SU-DHL-6 (cell line): ENCODE data around the gene KDM4B.

Experiments used
- H2AFZ ChIP-seq: fragments of 200-600 bp; sonication (generic); 2 replicates; pipeline ENCODE4 v1.6.1; 2014; ENCODE audit warnings: low read depth, mild to moderate bottlenecking, moderate library complexity, mixed read lengths, antibody characterized with exemption, low read length; ENCODE audit not compliant: severe bottlenecking
- H3F3A ChIP-seq: fragments of 200-600 bp; shearing (Covaris generic); 2 replicates; pipeline ENCODE4 v1.6.0; 2016; ENCODE audit warnings: antibody characterized with exemption, mild to moderate bottlenecking; ENCODE audit not compliant: insufficient read depth
- H3K27ac ChIP-seq: fragments of 200-600 bp; sonication (generic); 2 replicates; pipeline ENCODE4 v1.5.1; 2016; ENCODE audit warnings: low read depth, mild to moderate bottlenecking, low read length, moderate library complexity, mixed read lengths
- H3K27me3 ChIP-seq: fragments of 200-600 bp; sonication (generic), shearing (Covaris generic); 2 replicates; pipeline ENCODE4 v1.6.0; 2014; ENCODE audit warnings: mild to moderate bottlenecking, low read length
- H3K36me3 ChIP-seq: fragments of 200-600 bp; sonication (generic); 2 replicates; pipeline ENCODE4 v1.6.1; 2014; ENCODE audit warnings: mild to moderate bottlenecking, low read length, mixed read lengths
- H3K4me2 ChIP-seq: fragments of 300-600, 200-600 bp; shearing (Covaris generic), sonication (generic); 2 replicates; pipeline ENCODE4 v1.6.0; 2014; ENCODE audit warnings: low read length, low read depth, mild to moderate bottlenecking; ENCODE audit not compliant: poor library complexity, severe bottlenecking
- H3K4me3 ChIP-seq: fragments of 200-600 bp; sonication (generic); 2 replicates; pipeline ENCODE4 v1.5.1; 2014; ENCODE audit warnings: antibody characterized with exemption, low read length, mild to moderate bottlenecking, mixed read lengths; ENCODE audit not compliant: insufficient read depth, poor library complexity, severe bottlenecking
- H3K79me2 ChIP-seq: fragments of 200-600 bp; sonication (generic); 2 replicates; pipeline ENCODE4 v1.6.1; 2014; ENCODE audit warnings: mild to moderate bottlenecking, low read length, moderate library complexity; ENCODE audit not compliant: insufficient read depth
- H3K9ac ChIP-seq: fragments of 200-600 bp; sonication (generic); 2 replicates; pipeline ENCODE4 v1.7.0; 2014; ENCODE audit warnings: mild to moderate bottlenecking, low read length
- H3K9me2 ChIP-seq: fragments of 200-600 bp; sonication (generic); replicated peaks from 2 replicates; pipeline ENCODE4 v1.6.1; 2014; ENCODE audit warnings: low read length; ENCODE audit not compliant: insufficient read depth
- H3K9me3 ChIP-seq: fragments of 200-600 bp; sonication (generic); 2 replicates; pipeline ENCODE4 v1.6.1; 2014; ENCODE audit warnings: low read length, mixed read lengths; ENCODE audit not compliant: insufficient read depth
- H4K20me1 ChIP-seq: fragments of 200-600 bp; sonication (generic); 2 replicates; pipeline ENCODE4 v1.6.1; 2014; ENCODE audit warnings: low read depth, mild to moderate bottlenecking, antibody characterized with exemption, low read length, moderate library complexity, mixed read lengths
- EZH2phosphoT487 ChIP-seq: fragments of 200-600 bp; sonication (generic), shearing (Covaris generic); conservative IDR thresholded peaks from 2 replicates; pipeline ENCODE4 v1.6.1; 2018; ENCODE audit warnings: mild to moderate bottlenecking, antibody characterized with exemption, low read length, moderate library complexity, mixed read lengths
- TF ChIP-seq, protein P1 (sequence below): fragments of 200-600 bp; sonication (generic); IDR thresholded peaks from one replicate; pipeline ENCODE4 v1.5.1; 2017; ENCODE audit warnings: antibody characterized with exemption, mild to moderate bottlenecking, low read length, moderate library complexity; ENCODE audit not compliant: insufficient read depth, poor library complexity, severe bottlenecking

Gene KDM4B

DNA sequence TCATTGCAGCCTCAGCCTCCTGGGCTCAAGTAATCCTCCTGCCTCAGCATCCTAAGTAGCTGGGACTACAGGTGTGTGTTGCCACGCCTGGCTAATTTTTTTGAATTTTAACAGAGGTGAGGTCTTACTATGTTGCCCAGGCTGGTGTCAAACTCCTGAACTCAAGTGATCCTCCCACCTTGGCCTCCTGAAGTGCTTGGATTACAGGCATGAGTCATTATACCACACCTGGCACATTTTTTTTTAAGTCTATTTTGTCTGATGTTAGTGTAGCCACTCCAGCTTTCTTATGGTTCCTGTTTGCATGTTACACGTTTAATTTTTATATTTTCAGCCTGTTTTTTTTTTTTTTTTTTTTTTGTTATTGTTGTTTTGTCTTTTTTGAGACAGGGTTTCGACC lies 24.8 kb downstream of the KDM4B start:
- Histone ChIP-seq H4K20me1 (no peaks in the 10 kb centered on the region), H3K27ac (no peak overlapping the region), H2AFZ (no peak overlapping the region), H3K9ac (no peak overlapping the region), H3F3A (no peaks in the 10 kb centered on the region), H3K4me3 (no peak overlapping the region), H3K9me3 (no peaks in the 10 kb centered on the region), H3K4me2 (no peak overlapping the region), H3K79me2 (peaks cover 15% of the 10 kb centered on the region; the same call in 1 of the 2 replicates), H3K9me2 (no peaks in the 10 kb centered on the region), H3K36me3 (no peaks in the 10 kb centered on the region), H3K27me3 (no peaks in the 10 kb centered on the region)
- TF ChIP-seq, protein P1, sequence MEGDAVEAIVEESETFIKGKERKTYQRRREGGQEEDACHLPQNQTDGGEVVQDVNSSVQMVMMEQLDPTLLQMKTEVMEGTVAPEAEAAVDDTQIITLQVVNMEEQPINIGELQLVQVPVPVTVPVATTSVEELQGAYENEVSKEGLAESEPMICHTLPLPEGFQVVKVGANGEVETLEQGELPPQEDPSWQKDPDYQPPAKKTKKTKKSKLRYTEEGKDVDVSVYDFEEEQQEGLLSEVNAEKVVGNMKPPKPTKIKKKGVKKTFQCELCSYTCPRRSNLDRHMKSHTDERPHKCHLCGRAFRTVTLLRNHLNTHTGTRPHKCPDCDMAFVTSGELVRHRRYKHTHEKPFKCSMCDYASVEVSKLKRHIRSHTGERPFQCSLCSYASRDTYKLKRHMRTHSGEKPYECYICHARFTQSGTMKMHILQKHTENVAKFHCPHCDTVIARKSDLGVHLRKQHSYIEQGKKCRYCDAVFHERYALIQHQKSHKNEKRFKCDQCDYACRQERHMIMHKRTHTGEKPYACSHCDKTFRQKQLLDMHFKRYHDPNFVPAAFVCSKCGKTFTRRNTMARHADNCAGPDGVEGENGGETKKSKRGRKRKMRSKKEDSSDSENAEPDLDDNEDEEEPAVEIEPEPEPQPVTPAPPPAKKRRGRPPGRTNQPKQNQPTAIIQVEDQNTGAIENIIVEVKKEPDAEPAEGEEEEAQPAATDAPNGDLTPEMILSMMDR = no peak
- TF ChIP-seq EZH2phosphoT487 = no peak

DNA sequence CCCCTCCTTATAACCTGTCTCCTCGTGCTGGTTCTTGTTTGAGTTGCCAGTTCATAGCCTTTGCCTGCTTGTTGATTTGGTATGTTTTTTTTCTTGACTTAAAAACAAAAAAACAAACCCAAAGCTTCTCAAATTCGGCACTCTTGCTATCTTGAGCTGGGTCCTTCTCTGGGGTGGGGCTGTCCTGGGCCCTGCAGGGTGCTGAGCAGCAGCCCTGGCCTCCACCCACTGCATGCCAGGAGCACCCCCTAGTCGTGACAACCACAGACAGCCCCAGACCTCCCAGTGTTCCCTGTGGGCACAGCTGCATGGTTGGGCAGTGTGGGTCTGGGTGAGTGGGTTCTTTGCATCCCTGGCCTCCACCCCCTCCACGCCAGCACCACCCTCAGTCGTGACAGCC lies 27.8 kb downstream of the KDM4B start:
- Histone ChIP-seq H3K79me2 (peaks cover 15% of the 10 kb centered on the region; the same call in 1 of the 2 replicates), H3K36me3 (no peaks in the 10 kb centered on the region)

DNA sequence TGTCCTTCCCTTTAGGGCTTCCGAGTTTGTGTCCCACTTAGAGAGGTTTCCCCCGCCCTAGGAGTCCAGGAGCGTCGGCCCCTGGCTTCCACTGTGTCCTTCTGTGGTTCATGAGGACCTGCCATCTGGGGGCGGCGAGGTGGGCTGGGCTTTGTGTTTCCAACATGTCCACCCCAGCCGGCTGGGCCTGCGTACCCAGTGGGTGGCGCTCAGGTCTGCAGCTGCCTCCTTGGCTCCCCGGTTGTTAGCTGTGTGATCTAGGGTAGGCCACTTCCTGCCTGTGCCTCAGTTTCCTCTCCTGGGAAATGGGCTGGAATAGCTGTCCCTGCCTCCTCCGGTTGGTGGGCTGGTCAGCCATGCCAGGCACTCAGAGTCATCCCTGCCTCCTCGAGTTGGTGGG lies 28.4 kb downstream of the KDM4B start:
- H3K4me3 ChIP-seq = no peak overlapping the region
- no peaks in the 10 kb centered on the region for H3F3A ChIP-seq
- H3K36me3 ChIP-seq = no peaks in the 10 kb centered on the region
- H4K20me1 ChIP-seq = no peaks in the 10 kb centered on the region; the same call in 1 of the 2 replicates
- H3K4me2 ChIP-seq = no peak overlapping the region
- no peak overlapping the region for H3K9ac ChIP-seq
- peaks cover 14% of the 10 kb centered on the region; the same call in 1 of the 2 replicates for H3K79me2 ChIP-seq
- no peak overlapping the region for H3K27ac ChIP-seq
- no peaks in the 10 kb centered on the region for H3K27me3 ChIP-seq
- TF ChIP-seq EZH2phosphoT487 = no peak
- TF ChIP-seq, protein P1 = no peak
- no peaks in the 10 kb centered on the region for H3K9me3 ChIP-seq
- no peak overlapping the region for H2AFZ ChIP-seq
- H3K9me2 ChIP-seq = no peaks in the 10 kb centered on the region

More for the DNA sequence above, 27.8 kb downstream of the KDM4B start:
- Histone ChIP-seq H3K9me2 (no peaks in the 10 kb centered on the region), H3K9ac (no peak overlapping the region), H2AFZ (no peak overlapping the region), H3K27ac (no peak overlapping the region), H3K4me2 (no peak overlapping the region), H3K4me3 (no peak overlapping the region), H3F3A (no peaks in the 10 kb centered on the region), H3K27me3 (no peaks in the 10 kb centered on the region), H3K9me3 (no peaks in the 10 kb centered on the region), H4K20me1 (no peaks in the 10 kb centered on the region; the same call in 1 of the 2 replicates)
- TF ChIP-seq, protein P1 = no peak
- TF ChIP-seq EZH2phosphoT487 = no peak
